Mucosa of gallbladder (tissue), 1 donor: ENCODE data around the gene CATSPERD. TPM values are rescaled to one million over a fixed set of nuclear protein-coding genes. Genes with fewer than 3 reads are reported as not detected.
"Not testable (repeated sequence)": the region's sequence is repeated elsewhere in the genome, so short reads cannot be mapped to it uniquely, and the experiment has no call there.

ENCODE experiments used
- DNase-seq: peaks from one replicate; pipeline ENCODE4 v3.0.0-alpha.2; 2020; ENCODE audit warnings: low spot score
- total RNA-seq: library from RNA; stranded (reverse); gene quantifications from one replicate; pipeline ENCODE4 v1.2.1, GENCODE V29; 2021
- donor health status: DM: no; HTN: no; CAD: no.

Gene CATSPERD
- total RNA-seq, 1 donor from 2014 or later, result not detected

DNA sequence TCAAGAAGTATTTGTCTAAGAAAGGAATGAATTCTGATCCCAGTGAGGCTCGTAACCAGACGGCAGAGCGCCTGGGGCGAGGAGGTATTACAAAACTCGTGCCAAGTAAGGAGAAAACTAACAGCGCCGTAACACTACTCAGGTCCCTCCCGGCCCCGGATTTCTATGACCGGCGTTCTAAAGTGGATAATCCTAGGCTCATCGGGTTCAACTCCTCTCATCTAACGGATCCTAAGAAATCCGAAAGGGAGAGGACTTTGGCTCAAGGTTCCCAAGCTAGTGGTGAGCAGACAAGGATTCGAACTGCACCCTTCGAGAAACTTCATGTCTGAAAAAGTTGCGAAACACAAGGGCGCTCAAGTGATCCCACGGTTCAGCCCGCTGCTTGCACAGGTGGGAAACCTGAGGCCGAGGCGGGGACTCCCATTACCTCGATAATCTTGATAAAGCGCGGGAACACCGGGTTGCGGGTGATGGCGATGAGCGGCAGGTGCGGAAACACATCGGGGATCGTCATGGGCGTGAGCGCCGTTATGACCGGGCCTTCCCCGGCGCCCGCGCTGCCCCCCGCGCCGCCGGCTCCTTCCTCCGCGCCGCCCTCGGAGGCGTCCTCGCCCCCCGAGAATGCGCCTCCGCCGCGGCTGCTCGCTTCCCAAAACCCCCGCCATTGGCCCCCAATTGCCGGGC is 1.0 kb upstream of the CATSPERD start:
- DNase-seq, result no peak

DNA sequence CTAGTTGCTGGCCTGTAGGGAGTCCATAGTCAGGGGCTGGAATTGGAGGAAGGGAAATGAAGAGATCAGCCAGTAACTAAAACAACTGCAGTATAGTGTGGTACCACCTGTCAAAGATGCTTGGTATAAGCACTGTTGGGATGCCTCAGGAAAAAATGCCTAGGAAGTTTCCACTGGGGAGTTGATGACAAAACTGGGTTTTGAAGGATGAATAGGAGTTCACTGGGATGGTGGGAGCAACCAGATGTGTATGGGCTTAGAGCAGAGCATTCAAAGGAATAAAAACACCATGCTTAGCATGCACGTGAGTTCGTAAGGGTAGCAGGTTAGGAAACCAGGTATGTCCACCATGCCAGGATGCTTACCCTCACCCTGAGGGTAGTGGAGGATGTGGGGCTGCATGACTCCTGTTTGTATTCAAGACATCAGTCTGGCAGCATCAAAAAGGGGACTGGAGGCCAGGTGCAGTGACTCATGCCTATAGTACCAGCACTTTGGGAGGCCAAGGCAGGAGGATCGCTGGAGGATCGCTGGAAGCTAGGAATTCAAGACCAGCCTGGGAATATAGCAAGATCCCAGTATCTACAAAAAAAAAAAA is 7.1 kb downstream of the CATSPERD start:
- no peak for DNase-seq

DNA sequence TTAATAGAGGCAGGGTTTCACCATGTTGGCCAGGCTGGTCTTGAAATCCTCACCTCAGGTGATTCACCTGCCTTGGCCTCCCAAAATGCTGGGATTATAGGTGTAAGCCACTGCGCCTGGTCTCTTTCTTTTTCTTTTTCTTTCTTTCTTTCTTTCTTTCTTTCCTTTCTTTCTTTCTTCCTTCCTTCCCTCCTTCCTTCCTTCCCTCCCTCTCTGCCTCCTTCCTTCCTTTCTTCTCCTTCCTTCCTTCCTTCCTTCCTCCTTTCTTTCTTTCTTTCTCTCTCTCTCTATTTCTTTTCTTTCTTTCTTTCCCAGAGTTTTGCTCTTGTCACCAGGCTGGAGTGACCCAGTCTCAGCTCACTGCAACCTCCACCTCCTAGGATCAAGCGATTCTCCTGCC is 12.7 kb downstream of the CATSPERD start:
- not testable (repeated sequence) for DNase-seq

DNA sequence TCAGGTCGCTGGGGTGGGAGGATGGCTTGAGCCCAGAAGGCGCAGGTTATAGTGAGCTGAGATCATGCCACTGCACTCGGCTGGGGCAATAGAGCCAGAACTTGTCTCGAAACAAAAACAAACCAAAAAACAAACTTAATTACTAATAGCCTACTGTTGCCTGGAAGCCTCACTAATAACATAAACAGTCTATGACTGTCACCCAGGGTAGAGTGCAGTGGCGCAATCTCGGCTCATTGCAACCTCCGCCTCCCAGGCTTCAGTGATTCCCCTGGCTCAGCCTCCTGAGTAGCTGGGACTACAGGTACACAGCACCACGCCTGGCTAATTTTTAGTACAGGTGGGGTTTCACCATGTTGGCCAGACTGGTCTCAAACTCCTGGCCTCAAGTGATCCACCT is 18.0 kb downstream of the CATSPERD start:
- DNase-seq, result no peak

DNA sequence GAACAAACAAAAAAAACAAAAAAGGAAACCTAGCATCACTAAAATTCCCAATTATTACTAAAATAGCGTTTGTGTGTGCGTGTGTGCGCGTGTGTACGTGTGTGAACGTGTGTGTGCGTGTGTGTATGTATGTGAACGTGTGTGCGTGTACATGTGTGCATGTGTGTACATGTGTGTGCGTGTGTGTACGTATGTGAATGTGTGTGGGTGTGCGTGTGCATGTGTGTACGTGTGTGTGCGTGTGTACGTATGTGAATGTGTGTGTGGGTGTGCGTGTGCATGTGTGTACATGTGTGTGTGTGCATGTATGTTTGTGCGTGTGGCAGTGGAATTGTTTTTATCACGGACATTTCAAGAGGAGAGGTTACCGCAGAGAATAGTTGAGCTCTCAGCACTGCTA is 21.6 kb downstream of the CATSPERD start:
- DNase-seq, result no peak

DNA sequence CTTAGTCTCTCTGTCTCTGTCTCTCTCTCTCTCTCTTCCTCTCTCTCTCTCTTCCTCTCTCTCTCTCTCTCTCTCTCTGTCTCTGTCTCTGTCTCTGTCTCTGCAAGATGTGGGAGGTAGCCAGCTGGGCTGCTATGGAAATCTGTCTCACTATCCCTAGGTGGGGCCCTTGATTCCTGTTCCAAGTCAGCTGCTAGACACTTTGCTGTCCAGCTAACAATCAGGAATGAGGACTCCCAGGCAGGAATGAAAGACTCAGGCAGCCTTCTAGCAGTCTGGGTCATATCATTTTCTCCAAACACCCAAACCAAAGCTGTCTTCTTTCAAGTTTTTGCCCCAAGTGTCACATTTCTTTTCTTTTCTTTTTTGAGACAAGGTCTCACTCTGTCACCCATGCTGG is 23.2 kb downstream of the CATSPERD start:
- no peak for DNase-seq

DNA sequence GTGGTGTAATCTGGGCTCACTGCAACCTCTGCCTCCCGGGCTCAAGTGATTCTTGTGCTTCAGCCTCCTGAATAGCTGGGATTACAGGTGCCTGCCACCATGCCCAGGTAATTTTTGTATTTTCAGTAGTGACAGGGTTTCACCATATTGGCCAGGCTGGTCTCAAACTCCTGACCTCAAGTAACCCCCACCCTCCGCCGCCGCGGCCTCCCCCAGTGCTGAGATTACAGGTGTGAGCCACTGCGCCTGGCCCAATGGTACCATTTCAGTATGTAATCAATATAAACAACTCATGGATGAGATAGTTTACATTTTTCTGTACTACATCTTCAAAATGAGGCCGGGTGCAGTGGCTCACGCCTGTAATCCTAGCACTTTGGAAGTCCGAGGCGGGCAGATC is 24.6 kb downstream of the CATSPERD start:
- not testable (repeated sequence) for DNase-seq

DNA sequence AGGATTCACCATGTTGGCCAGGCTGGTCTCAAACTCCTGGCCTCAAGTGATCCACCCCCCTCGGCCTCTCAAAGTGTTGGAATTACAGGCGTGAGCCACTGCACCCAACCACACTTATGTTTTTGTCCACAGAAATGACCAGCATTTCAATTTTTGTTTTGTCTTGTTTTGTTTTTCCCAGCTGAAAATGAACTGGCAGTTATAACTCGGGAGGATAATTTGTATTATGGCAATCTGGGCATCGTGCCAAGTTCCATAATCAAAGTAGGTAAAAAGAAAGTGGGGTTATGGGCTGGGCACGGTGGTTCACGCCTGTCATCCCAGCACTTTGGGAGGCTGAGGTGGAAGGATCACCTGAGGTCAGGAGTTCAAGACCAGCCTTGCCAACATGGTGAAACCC is 28.5 kb downstream of the CATSPERD start:
- DNase-seq, result not testable (repeated sequence)

DNA sequence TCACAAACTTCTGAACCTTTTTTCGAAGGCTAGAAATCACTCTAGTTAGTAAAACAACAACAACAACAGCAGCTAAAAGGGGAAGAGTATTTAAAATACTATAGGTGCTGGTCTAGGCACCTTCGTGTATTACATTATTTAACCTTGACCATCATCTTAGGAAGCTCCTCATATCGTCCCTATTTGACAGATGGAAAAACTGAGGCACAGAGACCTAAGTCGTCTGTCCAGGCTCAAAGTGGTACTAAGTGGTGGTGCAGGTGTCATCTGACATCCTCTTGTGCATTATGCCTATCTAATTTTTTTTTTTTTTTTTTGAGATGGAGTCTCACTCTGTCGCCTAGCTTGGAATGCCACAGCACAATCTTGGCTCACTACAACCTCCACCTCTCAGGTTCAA is 29.1 kb downstream of the CATSPERD start:
- DNase-seq, result no peak

DNA sequence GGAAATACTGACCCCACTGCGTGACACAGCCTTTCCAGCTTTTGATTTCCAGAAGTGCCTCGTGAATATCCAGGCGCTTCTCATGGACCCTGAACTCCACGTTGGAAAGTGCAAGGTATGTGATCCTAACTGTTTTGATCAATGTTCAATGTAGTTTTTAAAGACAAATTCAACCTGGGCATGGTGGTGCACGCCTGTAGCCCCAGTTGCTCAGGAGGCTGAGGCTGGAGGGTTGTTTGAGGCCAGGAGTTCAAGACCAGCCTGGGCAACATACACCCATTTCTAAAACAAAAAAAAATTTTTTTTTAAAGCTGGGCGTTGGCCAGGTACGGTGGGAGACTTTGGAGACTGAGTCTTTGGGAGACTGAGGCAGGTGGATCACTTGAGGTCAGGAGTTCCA is 31.3 kb downstream of the CATSPERD start:
- DNase-seq, result no peak

DNA sequence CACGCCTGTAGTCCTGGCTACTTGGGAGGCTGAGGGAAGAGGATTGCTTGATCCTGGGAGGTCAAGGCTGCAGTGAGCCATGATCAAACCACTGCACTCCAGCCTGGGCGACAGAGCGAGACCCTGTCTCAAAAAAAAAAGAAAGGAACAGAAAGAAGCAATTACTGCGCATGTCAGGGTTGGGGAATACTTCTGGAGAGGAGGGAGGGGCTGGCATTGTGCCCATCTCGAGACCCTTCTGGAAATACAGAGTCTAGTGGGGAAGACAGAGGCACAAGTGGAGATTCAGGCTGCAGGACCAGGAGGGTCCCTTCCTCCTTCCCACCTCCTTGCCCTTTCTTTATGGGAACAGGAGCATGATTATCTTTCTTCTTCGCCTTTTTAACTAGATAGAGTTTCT is 33.3 kb downstream of the CATSPERD start:
- DNase-seq, result no peak

DNA sequence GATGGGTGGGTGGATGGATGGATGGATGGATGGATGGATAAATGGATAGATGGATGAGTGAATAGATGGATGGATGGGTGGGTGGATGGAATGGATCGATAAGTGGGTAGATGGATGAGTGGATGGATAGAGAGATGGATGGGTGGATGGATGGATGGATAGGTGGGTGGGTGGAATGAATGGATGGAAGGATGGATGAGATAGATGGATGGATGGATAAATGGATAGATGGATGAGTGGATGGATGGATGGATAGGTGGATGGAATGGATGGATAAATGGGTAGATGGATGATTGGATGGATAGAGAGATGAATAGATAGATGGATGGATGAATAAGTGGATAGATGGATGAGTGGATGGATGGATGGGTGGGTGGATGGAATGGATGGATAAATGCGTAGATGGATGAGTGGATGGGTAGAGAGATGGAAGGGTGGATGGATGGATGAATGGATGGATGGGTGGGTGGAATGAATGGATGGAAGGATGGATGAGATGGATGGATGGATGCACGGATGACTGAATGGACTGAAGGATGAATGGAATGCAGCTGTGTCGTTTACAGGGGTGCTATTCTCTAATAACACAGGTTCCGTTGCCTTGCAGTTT is 42.3 kb downstream of the CATSPERD start:
- DNase-seq, result no peak

DNA sequence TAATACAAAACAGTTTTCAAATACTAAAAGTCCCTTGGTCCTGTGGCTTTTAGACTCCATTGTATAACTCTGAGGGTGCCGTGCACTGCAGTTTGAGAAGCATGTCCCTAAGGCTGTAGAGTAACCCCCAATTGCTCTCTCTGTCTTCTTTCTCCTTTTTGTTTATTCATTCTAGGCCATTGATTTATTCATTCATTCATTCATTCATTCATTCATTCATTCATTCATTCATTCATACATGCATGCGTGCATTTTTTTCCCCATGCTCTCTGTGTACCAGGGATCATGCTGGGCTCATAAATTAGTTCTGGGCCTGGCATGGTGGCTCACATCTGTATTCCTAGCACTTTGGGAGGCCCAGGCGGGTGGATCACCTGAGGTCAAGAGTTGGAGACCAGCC is 44.8 kb downstream of the CATSPERD start:
- no peak for DNase-seq

DNA sequence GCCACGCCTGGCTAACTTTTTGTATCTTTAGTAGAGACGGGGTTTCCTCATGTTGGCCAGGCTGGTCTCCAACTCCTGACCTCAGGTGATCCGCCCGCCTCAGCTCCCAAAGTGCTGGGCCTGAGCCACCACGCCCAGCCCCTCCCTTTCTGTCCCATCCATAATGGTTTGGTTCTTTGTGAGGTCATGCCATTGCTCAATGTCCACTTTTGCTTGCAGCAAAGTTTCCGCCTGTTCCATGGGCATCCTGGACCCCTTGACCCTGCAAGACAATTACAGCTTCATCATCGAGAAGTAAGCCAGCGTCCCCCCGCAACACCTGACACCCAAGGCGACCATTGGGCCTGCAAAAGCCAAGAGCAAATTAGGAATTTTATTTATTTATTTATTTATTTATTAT is 47.5 kb downstream of the CATSPERD start:
- no peak for DNase-seq

DNA sequence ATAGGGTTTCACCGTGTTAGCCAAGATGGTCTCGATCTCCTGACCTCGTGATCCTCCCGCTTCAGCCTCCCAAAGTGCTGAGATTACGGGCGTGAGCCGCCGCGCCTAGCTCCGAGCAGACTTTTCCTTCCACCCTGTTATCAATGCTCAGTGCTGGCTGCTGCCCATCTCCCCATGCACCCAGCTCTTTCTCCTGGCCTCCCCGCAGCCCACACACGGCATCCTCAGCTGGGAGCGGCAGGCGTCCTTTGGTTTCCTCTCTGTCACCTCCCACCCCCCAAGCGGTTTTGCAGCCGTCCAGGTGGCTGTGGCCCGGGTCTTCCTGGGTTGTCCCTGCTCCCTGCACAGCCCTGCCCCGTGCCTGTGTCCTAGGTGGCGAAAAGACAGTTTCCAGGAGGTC is 52.0 kb downstream of the CATSPERD start:
- DNase-seq, result no peak

DNA sequence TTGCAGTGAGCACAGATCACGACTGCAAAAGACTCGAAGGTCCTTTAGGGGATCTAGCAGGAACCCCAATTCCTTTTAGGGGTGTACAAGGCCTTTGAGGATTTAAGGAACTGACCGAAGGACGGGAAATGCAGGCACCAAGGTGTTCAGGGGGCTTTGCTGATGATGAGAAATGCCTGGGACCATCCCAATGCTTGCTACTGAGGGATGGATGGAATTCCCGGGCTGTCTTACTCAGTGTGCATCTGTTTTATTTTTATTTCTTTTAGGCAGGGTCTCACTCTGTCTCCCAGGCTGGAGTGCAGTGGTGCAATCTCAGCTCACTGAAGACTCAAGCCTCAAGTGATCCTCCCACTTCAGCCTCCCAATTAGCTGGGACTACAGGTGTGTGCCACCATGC is 52.8 kb downstream of the CATSPERD start:
- no peak for DNase-seq

DNA sequence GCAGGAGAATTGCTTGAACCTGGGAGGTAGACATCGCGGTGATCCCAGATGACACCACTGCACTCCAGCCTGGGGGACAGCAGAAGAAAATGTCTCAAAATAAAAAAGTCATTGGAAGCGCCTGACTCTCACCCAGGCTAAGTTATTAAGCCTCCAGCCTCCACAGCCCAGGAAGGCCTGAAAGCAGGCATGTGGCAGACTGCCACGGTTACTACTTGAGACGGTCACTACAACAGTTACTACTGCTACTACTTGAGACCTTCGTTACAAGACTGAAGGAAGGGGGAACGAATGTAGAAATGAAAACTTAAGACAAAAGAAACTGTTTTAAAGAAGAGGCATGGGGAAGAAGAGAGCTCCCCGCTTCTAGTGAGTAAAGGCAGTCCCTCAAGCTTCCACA is 54.5 kb downstream of the CATSPERD start:
- DNase-seq, result no peak

DNA sequence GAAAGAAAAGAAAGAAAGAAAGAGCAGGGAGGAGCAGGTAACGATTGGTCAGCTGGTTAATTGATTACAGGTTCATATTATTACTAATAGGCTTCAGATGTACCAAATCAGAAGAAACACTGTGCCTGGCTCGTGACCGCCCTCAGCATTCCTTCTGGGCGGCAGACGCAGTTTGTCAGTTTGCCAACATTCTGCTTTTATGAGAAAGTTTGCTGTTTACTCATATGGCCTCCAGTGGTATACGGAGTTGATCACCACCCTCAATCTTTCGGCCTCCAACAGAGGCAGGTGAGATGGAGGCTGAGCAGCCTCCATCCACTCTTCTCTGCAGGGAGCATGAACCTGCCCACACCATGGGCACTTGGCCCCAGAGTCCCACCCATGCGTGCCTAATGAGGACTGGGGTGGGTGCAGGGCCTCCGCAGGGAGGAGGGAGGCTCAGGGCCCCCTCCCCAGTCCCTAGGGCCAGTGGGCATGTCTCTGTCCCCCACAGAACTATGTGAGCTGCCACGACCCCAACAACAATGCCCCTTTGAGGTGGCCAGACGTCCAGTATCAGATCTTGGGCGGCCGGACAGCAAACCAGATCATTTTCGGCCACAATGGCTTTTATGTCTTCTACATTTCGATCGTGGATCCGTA is 55.4 kb downstream of the CATSPERD start:
- no peak for DNase-seq

DNA sequence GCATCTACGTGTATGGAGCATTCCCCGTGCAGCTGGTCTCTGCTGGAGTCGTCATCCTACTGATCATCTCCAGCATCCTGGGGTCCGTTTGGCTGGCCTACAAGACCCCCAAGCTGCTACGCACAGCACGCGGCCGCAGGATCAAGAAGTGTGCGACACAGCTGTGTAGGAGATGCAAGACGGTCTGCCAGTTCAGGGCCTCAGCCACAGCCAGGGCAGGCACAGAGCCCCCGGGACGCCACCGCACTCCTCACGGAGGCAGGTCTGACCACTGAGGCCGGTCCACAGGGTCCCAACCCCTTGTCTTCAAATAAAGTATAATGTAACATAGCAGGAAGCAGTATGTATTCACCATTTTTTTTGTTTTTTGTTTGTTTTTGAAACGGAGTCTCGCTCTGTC is 58.0 kb downstream of the CATSPERD start:
- no peak for DNase-seq

DNA sequence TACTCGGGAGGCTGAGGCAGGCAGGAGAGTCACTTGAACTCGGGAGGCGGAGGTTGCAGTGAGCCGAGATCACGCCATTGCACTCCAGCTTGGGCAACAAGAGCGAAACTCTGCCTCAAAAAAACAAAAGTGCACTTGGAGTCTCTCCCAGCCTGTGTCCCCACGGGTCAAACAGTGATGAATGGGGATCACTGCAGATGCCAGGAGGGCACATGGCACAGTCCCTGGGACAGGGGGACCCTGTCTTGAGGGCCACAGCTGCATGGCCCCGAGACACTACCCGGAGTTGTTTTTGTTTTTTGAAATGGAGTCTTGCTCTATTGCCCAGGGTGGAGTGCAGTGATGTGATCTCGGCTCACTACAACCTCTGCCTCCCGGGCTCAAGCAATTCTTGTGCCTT is 60.5 kb downstream of the CATSPERD start:
- not testable (repeated sequence) for DNase-seq

DNA sequence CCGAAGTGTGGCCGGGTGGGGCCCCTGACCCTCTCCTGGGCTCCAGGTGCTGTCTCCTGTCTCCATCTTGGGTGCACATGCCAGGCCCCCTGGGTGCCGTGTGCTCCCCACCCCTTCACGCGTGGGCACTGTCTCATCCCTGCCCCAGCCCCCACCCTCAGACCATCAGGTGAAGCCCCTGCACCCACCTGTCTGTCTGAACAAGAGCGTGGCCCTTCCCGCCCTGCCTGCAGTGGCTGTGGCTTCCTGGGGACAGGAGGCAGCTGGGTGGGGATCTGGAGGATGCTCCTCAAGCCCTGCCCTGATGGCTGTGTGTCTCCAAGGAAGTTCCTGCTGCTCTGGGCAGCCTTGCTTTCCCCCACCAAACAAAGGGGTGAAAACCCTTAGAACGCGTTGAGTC is 61.9 kb downstream of the CATSPERD start:
- DNase-seq, result no peak

DNA sequence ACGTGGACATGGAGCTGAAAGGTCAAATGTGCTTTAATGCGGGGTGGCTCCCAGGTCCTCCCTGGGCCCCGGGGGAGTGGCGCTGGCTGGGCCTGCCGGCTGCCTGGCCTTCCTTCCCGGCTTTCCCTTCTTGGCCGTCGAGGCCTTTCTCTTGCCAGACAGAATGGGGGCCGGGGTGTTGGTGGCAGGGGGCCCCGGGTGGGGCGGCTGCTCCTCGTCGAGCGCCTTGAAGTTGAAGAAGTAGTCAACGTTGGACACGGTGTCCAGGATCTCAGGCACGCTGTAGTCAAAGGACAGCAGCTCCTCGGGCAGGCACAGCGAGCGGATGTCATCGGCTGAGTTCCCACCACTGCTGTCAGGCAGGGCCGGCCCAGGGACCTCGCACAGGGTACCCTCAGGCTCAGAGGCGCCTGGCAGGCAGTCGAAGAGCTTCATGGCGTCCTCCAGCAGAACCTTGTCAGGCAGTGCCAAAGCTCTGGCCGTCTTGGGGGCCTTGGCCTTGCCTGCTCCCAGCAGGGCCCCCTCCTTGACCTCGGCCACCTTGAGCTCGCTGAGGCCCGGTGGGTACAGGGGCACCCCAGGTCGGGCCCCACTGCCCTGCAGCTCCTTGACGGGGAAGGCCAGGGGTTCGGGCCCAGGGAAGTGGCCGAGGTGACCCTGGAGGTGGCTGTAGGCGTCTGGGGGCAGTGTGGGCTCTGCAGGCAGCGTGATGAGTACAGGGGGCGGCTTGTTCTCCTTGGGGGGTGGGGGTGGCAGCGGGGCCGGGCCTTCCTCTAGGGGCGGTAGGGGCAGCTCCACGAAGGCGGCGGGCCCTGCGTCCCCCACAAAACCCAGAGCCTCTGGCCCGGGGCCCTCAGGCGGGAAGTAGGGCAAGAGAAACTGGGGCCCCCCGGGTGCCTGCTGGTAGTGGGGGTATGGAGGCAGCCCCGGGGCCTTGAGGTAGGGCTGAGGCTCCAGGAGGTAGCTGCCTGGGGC is 62.8 kb downstream of the CATSPERD start:
- DNase-seq, result no peak
